ENCODE data around the gene UBE2Q1.
"Not testable (repeated sequence)": the region's sequence is repeated elsewhere in the genome, so short reads cannot be mapped to it uniquely, and the experiment has no call there.

UBE2Q1 gene

GRCh38 chr1:154550657-154551056 lies 7.8 kb downstream of the UBE2Q1 start:
- DNase-seq (ENCODE audit: low spot score): no peak

- DNase-seq (ENCODE audit: low spot score): no peak
Measured at GRCh38 chr1:154550070-154550469, 8.4 kb downstream of the UBE2Q1 start.

GRCh38 chr1:154549202-154549770 lies 9.2 kb downstream of the UBE2Q1 start:
- no peak for DNase-seq (ENCODE audit: low spot score)

GRCh38 chr1:154548028-154548427 lies 10.4 kb downstream of the UBE2Q1 start:
- no peak for DNase-seq (ENCODE audit: low spot score)

GRCh38 chr1:154547105-154547732 lies 11.2 kb downstream of the UBE2Q1 start:
- DNase-seq (ENCODE audit: low spot score): no peak

DNA sequence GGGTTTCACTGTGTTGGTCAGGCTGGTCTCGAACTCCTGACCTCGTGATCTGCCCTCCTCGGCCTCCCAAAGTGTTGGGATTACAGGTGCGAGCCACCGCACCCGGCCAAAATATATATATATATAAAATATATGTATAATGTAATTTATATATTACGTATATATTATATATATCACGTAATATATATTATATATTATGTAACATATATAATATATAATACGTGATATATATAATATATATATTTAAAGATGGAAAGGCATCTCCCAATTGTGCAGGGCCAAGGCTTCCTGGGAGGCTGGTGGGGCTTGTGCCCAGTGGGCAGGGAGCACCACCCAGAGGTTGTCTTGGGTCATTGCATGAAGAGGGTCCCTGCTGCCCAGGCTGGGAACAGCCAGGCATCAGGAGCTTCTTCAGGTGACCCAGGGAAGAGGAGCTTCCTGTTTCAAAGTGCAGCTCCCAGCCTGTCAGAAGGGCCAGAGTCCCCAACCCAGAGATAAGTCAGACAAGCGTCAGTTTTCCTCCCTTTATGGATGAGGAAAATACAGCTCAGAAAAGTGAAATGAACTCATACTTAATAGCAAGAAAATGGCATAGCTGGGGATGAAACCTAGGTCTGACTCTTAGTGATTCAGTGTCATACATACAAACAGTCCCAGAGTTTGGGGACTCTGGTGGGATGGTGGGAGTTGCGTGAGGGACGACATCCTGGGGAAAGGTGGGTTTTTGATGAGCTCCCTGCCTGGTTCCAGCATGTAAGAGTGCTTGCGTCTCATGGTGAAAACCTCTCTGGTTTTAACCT lies 12.0 kb downstream of the UBE2Q1 start:
- peak; percentile 85 for DNase-seq (ENCODE audit: low spot score)

GRCh38 chr1:154541231-154541630 lies 17.2 kb downstream of the UBE2Q1 start:
- no peak for DNase-seq (ENCODE audit: low spot score)

DNA sequence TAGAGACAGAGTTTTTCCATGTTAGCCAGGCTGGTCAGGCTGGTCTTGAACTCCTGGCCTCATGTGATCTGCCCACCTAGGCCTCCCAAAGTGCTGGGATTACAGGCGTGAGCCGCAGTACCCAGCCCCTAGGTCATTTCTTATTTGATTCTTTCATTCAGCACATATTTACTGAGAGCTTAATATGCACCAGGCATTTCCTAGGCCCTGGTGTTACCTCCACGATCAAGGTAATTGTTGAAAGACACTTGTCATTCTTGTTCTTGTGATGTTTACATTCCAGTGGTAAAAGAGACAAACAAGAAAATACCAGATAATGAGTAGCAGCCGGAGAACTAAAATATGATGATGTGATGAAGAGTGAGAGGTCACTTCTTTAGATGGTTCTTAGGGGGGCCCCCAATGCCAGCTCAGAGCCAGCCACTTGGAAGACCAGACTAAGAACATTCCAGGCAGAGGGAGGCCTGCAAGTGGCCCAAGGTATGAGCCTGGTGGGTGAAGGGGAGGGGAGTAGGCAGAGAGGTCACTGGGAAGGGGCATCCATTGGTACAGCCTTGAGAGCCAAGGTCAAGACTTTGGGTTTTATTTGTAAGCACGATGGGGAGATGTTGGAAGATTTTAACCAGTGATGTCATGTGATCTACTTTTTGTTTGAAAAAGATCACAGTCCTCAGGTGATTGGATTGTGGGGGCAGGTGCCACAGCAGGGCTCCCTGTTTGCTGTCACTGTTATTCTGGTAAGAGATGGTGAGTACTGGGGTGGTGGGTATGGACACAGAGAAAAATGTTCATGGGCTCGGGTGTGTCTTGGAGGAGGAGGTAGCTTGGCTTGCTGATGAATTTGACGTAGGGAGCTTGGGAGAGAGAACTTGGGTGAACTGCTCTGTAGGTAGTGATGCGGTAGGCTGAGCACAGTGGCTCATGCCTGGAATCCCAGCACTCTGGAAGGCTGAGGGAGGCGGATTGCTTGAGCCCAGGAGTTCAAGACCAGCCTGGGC lies 18.7 kb downstream of the UBE2Q1 start:
- no peak for DNase-seq (ENCODE audit: low spot score)

GRCh38 chr1:154536570-154536969 lies 21.9 kb downstream of the UBE2Q1 start:
- no peak for DNase-seq (ENCODE audit: low spot score)

DNA sequence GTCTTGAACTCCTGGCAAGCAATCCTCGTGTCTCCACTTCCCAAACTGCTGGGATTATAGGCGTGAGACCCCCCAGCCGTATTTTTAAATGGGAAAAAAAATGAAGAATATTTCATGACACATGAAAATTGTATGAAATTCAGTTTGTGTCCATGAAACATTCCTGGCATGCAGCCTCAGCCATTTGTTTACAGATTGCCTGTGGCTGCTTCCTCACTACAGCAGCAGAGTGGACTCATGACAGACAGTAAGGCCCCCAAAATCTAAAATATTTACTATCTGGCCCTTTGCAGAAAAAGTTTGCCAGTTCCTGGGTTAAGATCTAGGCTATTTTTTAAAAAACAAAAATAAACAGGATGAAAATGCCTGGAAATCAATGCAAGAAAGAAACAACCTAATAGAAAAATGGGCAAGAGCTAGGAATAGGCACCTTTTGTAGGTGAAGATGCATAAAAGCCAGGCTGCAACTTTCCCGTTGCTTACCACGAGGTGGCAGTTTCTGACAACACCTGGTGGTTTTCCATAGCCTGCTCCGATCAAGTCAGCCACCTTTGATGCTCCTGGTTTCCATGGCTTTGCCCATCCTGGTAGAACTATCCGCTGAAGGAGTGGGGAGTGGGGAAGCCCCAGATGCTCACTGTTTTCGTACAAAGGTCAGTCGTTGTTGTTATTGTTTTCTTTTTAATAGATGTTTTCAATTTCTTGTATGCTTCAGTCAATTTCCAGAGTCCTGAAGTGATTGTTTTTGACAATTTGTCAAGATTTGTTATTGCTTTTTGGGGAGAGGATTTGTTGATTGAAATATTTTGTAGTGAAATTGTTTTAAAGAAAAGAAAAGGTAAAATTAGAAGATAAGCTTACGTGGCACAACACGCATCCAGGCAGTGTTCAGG lies 24.3 kb downstream of the UBE2Q1 start:
- peak; percentile 51 for DNase-seq (ENCODE audit: low spot score)

DNA sequence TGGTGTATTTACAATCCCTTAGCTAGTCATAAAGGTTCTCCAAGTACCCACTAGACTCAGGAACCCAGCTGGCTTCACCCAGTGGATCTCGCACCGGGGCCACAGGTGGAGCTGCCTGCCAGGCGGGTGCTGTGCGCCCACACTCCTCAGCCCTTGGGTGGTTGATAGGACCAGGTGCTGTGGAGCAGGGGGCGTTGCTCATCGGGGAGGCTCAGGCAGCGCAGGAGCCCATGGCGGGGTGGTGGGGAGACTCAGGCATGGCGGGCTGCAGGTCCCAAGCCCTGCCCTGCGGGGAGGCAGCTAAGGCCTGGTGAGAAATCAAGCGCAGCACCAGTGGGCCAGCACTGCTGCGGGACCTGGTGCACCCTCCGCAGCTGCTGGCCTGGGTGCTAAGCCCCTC lies 26.5 kb downstream of the UBE2Q1 start:
- not testable (repeated sequence) for DNase-seq (ENCODE audit: low spot score)

DNA sequence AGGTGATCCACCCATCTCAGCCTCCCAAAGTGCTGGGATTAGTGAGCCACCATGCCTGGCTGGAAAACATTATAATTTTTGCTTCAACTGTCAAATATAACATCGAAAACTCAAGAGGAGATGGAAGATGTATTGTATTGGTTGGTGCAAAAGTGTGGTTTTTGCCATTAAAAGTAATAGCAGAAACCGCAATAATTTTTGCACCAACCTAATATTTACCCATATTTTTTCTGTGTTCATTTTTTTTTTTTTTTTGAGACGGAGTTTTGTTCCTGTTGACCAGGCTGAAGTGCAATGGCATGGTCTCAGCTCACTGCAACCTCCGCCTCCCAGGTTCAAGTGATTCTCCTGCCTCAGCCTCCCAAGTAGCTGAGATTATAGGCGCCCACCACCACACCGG lies 29.2 kb downstream of the UBE2Q1 start:
- DNase-seq (ENCODE audit: low spot score): no peak

DNA sequence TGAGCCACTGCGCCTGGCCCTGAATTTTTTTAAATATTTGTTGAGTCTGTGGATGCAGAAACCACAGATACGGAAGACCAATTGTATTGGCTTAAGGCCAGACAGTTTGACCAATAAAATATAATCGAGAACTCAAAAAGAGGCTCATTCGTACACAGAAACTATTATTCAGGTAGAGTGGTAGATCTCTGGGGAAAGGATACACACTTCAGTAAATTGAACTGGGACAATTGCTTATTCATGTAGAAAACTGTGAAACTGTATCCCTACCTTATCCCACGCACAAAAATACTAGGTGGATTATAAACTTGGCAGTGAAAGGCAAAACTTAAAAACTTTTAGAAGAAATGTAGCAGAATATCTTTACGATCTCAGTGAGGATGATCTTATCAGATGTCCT lies 31.3 kb downstream of the UBE2Q1 start:
- DNase-seq (ENCODE audit: low spot score): no peak

GRCh38 chr1:154524881-154525280 lies 33.6 kb downstream of the UBE2Q1 start:
- DNase-seq (ENCODE audit: low spot score): no peak

DNA sequence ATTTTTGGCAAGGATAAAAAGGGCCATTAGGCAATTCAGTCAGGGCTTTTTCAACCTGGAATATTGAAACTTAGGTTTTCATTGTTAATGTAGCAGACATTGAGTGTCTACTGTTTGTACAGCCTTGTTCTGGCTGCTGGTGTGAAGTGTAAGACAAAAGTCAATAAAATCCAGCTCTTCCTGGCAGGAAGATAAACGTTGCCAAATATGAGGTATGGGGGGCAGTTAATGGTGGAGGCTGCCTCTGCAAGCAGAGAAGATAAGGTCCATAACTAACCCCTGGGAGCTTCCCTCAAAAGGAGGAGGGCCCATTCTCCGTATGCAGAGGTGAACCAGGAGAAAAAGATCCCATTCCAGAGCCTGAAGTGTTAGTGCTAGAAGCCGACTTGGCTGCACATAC lies 36.8 kb downstream of the UBE2Q1 start:
- no peak for DNase-seq (ENCODE audit: low spot score)

GRCh38 chr1:154520333-154520732 lies 38.1 kb downstream of the UBE2Q1 start:
- DNase-seq (ENCODE audit: low spot score): no peak

GRCh38 chr1:154519591-154519991 lies 38.9 kb downstream of the UBE2Q1 start:
- DNase-seq (ENCODE audit: low spot score): no peak

- DNase-seq (ENCODE audit: low spot score): no peak
Measured at GRCh38 chr1:154517661-154518060, 40.8 kb downstream of the UBE2Q1 start.

GRCh38 chr1:154514066-154514553 lies 44.4 kb downstream of the UBE2Q1 start:
- no peak for DNase-seq (ENCODE audit: low spot score)

GRCh38 chr1:154512760-154513159 lies 45.7 kb downstream of the UBE2Q1 start:
- no peak for DNase-seq (ENCODE audit: low spot score)

- DNase-seq (ENCODE audit: low spot score): no peak
Measured at GRCh38 chr1:154503898-154504297, 54.6 kb downstream of the UBE2Q1 start.

Data from NAMALWA (cell line).